GM21367 (cell line): ENCODE results near the gene C16orf89.
"Not testable (repeated sequence)": the region's sequence is repeated elsewhere in the genome, so short reads cannot be mapped to it uniquely, and the experiment has no call there.

ENCODE experiments used
- ATAC-seq: cut with Tn5 transposase; IDR thresholded peaks from one replicate; pipeline ENCODE4 v1.9.1; 2021; ENCODE audit not compliant: unreplicated experiment

The C16orf89 gene

DNA sequence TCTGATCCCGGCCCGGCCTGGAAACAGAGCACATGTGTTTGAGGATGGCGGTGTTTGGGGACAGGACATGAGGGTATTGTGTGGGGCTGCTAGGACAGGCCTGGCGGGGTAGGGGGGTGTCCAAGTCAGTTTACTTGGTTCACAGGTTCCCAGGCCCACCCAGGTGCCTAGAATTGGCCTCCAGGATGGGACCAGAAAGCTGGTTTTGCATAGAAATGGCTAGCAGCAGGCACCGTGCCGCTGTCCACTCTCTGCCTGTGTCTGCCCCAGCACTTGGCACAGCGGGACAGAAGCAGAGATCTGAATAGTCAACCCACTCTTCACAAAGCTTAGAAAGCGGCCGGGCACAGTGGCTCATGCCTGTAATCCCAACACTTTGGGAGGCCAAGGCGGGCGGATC lies 20.0 kb upstream of the C16orf89 start:
- not testable (repeated sequence) for ATAC-seq

DNA sequence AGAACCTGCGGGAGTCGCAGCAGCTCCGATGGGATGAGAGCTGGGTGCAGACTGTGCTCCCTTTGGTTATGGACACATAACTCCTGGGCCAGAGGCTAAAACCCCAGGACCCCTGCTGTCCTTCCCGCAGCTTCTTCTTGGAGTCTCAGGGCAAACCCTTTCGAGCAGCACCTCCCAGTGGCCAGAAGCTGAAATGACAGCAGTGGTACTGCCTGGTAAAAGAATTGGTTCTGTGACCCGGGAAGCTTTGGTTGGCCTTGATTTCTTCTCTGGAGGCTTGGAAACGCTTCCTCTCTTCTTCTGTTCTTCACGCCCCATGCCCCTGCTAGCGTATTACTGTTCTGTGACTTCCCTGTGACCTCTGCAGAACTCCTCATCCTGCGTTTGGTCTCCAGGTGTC lies 19.0 kb upstream of the C16orf89 start:
- ATAC-seq = not testable (repeated sequence)

DNA sequence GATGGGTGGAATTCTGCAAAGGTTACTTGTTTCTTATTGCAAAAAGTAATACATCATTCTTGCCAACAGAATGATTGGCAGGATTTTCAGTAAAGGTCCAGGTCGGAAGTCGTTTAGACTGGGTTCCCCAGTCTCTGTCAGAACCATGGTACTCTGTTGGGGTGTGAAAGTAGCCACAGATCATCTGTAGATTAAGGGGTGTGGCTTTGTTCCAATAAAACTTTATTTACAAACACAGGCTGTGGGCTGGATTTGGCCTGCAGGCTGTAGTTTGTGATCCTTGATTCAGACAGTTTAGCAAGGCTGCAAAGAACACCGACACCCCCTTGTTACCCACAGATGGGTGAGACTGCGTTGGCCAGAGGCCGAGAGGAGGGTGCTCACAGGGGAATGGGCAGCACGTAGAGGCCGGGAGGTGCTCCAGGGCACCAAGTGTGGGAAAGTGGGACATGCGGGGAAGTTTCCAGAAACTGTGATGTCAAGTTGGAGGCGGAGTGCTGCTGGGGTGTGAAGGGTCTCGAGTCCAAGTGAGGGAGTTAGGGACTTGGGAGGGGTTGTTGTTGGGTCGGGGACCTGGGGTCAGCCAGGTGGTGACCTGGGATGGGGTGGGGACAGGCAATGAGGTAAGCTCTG lies 18.5 kb upstream of the C16orf89 start:
- ATAC-seq = not testable (repeated sequence)

DNA sequence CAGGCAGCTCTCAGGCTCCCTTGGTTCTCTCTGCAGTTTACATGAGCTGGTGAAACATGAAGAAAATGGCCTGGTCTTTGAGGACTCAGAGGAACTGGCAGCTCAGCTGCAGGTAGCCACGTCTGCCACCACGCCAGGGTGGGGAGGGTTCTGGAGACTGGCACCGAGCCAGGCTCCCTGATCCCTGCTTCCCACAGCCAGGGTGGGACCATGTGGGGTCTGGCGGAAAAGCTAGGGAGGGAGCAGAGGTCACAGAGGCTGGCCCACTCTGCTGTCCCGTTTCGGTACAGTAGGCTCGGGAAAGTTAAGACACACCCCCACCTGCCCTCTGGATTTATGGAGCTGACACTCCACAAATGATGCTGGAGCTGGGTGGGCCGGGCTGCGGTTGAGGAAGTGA lies 17.9 kb upstream of the C16orf89 start:
- ATAC-seq = not testable (repeated sequence)

DNA sequence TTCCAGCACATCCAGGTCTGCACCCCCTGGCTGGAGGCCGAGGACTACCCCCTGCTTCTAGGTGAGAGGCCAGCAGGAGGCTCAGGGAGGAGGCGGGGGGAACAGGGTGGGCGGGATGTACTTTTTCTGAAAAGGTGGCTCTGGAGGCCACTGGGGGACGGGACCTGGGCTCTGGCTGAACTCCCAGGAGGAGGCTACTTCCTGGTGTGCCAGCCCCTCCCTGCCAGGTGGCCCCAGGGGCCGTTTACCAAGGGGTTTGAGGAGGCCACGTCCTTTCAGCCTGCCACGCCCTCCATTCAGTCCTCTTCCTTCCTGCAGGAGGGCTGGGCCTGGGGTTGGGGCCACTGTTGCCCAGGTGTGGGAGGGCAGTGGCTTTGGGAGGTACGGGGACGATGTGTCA lies 15.2 kb upstream of the C16orf89 start:
- ATAC-seq = not testable (repeated sequence)

DNA sequence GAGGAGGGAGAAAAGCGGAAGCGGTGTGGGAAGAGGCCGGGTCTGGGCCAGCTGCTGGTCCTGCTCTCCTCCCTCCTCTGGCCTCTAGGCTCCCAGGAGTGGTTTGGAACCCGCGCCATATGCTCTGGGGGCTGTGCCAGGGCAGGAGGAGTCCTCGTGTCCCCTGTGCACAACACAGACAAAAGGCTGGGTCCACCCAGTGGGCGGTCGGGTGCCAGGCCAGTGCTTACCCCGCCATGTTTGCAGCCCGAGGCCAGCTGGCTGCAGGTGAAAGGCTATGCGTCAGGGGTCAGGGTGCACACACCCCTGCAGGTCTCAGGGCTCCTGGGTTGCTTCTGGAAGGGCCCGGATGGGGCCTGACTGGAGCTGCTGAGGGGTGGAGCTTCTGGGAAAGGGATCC lies 14.7 kb upstream of the C16orf89 start:
- ATAC-seq = not testable (repeated sequence)

DNA sequence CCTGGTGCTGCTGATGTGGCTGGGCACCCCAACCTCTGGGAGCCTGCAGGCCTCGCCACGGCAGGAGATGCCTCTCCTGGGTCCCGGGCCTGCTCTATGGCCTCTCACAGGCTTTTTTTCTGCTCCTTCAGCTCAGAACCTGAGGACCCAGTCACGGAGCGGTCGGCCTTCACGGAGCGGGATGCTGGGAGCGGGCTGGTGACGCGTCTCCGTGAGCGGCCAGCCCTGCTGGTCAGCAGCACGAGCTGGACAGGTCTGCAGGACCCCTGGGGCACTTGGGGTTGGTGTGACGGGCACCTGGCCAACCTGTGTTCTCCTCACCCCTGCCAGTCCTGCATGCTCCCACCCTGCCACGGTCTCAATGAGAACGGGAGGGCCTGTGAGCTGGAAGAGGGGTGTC lies 12.9 kb upstream of the C16orf89 start:
- ATAC-seq = no peak

DNA sequence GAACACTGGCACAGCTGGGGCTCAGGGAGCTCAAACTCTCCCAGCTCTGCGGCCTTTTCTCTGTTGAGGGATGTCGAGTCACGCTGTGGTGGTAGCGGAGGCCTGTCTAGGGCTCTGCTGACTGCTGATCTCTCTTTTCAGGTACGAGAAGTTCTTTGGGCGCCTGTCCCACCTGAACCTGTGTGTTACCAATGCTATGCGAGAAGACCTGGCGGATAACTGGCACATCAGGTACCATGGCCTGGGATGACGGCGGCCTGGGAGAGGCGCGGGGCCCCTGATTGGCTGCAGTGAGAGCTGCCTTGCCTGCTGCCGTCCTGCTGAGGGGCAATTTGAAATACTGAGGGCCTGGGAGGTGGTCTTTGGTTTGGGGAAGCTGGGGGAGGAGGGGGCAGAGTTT lies 11.5 kb upstream of the C16orf89 start:
- ATAC-seq = no peak

DNA sequence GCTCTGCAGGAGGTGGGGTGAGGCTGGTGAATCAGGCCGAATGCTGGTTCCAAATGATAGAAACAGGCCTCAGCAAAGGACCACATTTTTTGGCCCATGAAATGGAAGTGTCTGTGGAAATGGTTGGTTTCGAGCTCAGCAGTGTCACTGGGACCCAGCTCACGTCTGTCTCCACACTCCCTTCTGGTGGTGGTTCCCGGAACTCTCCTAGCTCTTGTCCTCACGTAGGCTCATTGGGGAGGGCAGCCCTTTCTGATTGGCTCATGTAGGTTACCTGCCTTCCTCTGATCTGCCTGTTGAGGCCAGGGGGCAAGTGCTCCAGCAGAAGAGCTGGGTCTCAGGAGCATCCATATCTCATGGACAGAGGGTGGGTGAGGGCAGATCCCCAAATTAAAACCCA lies 9.9 kb upstream of the C16orf89 start:
- no peak for ATAC-seq

DNA sequence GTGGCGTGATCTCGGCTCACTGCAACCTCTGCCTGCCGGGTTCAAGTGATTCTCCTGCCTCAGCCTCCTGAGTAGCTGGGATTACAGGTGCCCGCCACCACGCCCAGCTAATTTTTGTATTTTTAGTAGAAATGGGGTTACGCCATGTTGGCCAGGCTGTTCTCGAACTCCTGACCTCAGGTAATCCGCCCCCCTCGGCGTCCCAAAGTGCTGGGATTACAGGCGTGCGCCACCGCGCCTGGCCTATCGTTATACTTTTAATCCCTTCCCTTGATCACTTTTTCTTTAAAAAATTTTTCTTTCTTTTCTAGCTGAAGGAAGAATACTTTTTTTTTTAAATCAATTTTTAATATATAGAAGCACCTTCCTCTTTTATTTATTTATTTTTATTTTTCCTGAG lies 8.0 kb upstream of the C16orf89 start:
- ATAC-seq = not testable (repeated sequence)

DNA sequence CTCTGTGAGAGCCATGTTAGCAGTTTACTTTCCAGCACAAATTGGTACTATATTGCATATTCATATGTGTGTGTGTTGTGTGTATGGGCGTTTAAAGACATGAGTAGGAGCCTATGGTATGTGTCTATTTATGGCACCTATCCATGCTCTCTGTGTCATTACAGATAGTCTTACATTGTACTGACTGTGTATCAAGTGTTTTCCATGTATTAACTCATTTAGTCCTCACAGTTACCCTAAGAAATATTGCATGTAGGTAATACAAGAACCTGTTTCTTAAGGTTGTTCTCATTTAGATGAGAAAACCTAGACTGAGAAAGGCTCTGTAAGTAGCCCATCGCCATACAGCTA lies 7.5 kb upstream of the C16orf89 start:
- no peak for ATAC-seq

DNA sequence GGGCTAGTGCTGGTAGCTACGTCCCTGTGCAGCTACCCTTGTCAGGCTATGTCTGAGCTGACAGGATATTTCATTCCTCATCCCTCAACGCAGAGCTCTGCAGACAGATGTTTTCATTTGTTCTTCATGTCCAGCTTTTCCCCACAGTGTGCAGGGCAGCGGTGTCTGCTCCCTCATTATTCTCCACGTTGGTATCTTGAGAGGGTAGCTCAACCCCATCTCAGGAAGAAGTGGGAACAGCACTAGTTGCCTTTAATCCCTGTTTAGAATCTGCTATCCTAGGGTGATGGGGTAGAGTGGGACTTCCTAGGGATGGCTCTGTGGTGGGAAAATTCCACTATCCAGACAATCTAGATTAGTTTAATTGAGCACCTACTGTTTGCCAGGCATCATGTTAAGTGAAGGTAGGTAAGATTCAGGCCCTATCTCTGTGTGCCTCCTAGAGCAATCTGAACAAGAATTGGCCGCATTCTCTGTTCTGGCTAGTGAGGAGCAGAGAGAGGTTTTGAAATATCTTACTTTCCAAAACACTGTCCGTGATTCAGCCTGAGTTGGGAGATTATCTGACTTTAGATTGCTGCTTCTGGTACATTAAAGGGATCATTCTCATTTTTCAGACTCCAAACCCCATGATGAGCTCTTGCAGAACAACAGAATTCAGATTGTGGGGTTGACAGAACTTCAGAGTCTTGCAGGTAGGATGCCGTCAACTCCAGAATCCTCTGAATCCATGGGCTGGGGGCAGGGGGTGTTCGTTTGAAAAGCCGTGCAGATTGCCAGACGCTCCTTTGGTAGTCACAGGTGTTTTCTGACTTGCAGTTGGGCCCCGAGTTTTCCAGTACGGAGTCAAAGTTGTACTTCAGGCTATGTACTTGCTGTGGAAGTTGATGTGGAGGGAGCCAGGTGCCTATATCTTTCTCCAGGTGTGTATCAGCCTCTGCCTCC lies 6.8 kb upstream of the C16orf89 start:
- no peak for ATAC-seq

DNA sequence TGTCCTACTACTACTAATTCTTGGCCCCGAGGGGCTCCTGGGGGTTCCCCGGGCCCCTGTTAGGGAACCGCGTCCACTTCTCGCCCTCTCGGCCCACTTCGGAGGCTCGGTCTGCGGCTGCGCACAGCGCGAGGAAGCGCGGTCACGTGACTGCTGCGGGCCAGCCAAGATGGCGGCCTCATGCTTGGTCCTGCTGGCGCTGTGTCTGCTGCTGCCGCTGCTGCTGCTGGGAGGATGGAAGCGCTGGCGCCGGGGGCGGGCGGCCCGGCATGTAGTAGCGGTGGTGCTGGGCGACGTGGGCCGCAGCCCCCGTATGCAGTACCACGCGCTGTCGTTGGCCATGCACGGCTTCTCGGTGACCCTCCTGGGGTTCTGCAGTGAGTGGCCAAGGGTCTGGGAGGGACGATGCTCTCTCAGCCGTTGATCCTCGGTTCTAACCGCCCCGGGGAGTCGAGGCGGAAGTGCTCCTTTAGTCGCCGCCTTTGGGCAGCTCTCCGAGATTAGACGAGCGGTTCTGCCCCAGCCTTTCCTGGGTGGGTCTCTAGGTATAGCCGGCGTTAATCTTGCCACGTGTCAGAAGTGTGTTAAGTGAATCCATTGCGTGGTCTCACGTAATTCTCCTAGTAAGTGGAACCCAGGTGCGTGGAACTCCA lies 6.1 kb upstream of the C16orf89 start, which contains the start of gene ALG1:
Gene ALG1 (plus strand): TSS at position 163 of the 653 bp plus-strand sequence. CDS start 7 bp downstream, at position 170.
- peak; percentile 74 for ATAC-seq

DNA sequence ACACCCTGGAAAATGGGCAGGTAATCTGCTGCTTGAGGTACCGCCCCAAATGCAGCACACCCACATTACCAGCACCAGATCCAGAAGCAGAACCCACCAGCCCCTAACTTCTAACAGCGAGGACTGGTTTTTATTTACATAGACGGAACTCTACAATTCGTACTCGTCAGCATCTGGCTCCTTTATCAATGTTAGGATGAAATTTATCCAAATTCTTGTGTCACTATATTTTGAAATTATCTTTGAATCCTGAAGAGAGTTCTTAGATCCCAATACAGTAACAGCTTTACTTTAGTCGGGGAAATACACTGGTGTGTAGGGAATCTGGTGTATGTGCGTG lies 5.6 kb upstream of the C16orf89 start:
- no peak for ATAC-seq

DNA sequence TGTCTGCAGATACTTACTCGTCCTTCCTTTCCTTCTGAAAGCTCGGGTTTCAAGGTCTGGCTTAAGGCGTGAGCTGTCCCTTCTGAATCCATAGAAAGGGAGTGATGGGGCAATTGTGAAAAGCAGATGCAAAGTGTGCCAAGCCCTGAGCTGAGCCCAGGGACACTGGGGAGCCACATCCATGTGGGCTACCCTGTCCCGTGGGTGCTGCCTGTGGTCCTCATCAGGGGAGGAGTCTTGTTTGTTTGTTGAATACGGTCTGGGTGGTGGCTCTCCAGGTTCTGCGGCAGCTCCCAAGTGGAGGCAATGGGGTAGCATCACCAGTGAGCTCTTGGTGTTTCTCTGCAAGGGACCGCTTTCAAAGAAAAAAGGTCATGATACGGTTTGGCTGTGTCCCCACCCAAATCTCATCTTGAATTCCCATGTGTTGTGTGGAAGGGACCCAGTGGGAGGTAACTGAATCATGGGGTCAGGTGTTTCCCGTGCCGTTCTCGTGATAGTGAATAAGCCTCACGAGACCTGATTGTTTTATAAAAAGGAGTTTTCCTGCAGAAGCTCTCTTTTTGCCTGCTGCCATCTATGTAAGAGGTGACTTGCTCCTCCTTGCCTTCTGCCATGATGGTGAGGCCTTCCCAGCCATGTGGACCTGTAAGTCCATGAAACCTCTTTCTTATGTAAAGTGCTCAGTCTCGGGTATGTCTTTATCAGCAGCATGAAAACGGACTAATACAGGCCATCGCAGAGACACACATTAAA lies 4.9 kb upstream of the C16orf89 start:
- no peak for ATAC-seq

DNA sequence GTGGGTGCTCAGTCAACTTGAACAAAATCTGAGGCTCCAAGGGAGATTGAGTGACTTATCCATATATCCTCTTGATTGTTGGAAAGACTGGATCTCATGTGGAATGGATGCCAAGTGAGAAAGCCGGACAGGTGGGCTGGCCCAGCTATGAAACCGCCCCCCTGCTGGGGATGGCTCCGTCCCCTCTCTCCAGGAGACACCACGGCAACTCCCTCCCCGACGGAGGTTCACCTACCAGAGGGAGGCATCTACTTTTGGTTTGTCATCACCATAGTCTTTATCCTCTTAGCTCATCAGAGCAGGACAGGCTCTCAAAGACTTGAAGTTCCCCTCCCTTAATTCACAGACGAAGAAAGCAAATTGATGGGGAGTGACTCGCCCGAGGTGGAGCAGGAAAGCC lies 4.1 kb upstream of the C16orf89 start:
- ATAC-seq = no peak

DNA sequence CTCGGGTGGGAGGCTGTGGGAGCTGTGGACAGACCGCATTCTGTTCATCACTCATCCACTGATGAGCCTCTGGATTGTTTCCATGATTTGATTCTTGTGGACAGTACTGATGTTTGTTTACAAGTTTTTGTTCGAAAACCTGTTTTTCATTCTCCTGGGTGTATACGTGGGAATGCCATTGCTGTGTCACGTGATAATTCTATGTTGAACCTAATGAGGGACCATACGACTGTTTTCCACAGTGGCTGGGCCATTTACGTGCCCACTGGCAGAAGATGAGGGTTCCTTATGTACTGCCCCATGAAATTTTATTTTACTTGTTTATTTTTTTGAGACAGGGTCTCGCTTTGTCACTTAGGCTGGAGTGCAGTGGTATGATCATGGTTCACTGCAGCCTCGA lies 3.3 kb upstream of the C16orf89 start:
- ATAC-seq = no peak

DNA sequence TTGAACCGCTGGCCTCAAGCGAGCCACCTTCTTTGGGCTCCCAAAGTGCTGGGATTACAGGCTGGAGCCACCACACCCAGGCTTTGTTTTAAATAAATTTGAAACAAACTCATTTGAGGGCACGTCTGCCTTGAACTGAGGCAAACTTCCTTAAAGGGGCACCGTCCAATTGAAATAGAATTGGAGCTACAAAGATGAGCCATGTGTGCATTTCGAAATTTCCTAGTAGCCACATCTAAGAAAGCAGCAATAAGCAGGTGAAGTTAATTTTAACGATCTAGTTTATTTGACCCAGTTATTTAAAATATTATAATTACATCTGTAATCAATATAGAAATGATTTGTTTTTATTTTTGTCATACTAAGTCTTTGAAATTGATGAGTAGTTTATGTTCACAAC lies 755 bp upstream of the C16orf89 start:
- ATAC-seq = no peak

DNA sequence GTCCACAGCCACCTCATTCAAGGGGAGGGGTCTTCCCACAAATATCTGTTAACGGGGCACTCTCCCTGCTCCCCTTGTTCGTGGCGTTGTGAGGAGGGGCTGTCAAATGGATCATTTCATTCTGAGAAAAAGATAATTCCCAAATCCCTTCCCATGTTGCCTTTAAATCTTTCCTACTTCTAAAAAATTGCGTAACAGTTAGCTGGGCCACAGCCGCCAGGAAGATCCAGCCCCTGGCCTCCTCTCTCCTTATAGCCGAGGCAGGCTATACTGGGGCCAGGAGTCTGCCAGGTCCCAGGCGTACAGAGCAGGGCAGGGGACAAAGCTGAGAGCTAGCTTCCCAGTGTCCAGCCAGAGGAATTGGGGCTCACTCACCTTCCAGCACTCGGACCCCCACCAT lies 430 bp downstream of the C16orf89 start:
- ATAC-seq = no peak

DNA sequence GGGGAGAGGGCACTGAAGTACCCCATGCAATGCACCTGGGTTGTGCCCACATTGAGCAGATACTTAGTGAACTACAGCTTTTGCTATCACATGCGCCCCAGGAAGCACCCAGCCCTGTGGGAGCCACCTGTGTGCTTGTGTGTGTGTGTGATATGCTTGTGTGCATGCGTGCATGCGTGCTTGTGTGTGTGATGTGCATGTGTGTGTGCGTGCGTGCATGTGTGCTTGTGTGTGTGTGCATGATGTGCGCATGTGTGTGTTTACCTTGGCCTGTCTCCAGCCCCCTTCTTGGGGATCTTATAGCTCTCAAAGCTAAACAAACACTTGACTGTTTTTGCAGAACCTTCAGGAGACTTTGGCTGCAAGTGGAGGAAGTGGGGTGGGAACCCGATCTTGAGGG lies 841 bp downstream of the C16orf89 start:
- ATAC-seq = no peak
